ENCODE data around the gene BICD1. TPM values are rescaled to one million over a fixed set of nuclear protein-coding genes. Genes with fewer than 3 reads are reported as not detected.
"Not testable (repeated sequence)": the region's sequence is repeated elsewhere in the genome, so short reads cannot be mapped to it uniquely, and the experiment has no call there.

BICD1 gene
- polyA plus RNA-seq, 1 experiment, result 20.1 TPM

GRCh38 chr12:32183650-32184049, 77.0 kb downstream of the BICD1 start:
- no peak for DNase-seq (ENCODE audit: low read depth, low spot score)
- H3K27me3 ChIP-seq (ENCODE audit: control insufficient read depth, insufficient read depth, low read length), result no peaks in the 10 kb centered on the region
- ChIA-PET POLR2A (no interaction called here), CTCF (interaction anchor here (0.5 kb wide), 1 partner anchor 37 kb away, joined by 11 read pairs; no protein-coding TSS in a partner anchor)
- no peak overlapping the region for H3K27ac ChIP-seq (ENCODE audit: low read depth, low read length)
- H3K9me3 ChIP-seq (ENCODE audit: control insufficient read depth, insufficient read depth, low read length), result no peaks in the 10 kb centered on the region
- TF ChIP-seq CTCF (IDR thresholded peaks at IDR 0.05; ENCODE audit: low read depth, low read length), result no peak
- no peak overlapping the region for H3K4me3 ChIP-seq (ENCODE audit: low read depth, low read length)

GRCh38 chr12:32187127-32187526, 80.5 kb downstream of the BICD1 start:
- POLR2A ChIA-PET; H3K27ac ChIP-seq (ENCODE audit: low read depth, low read length); H3K4me3 ChIP-seq (ENCODE audit: low read depth, low read length); DNase-seq (ENCODE audit: low read depth, low spot score); CTCF ChIA-PET; H3K27me3 ChIP-seq (ENCODE audit: control insufficient read depth, insufficient read depth, low read length); H3K9me3 ChIP-seq (ENCODE audit: control insufficient read depth, insufficient read depth, low read length): not testable (repeated sequence)

GRCh38 chr12:32191445-32191844, 84.8 kb downstream of the BICD1 start:
- ChIA-PET CTCF (no interaction called here), POLR2A (no interaction called here)
- no peak for DNase-seq (ENCODE audit: low read depth, low spot score)
- Histone ChIP-seq H3K27ac (ENCODE audit: low read depth, low read length) (no peak overlapping the region), H3K27me3 (ENCODE audit: control insufficient read depth, insufficient read depth, low read length) (no peaks in the 10 kb centered on the region), H3K9me3 (ENCODE audit: control insufficient read depth, insufficient read depth, low read length) (peaks cover 5% of the 10 kb centered on the region; the same call in 1 of the 2 replicates), H3K4me3 (ENCODE audit: low read depth, low read length) (no peak overlapping the region)
- TF ChIP-seq CTCF (IDR thresholded peaks at IDR 0.05; ENCODE audit: low read depth, low read length), result no peak

- H3K27me3 ChIP-seq (ENCODE audit: control insufficient read depth, insufficient read depth, low read length), result no peaks in the 10 kb centered on the region
- CTCF ChIA-PET, result interaction anchor here (1.2 kb wide), 1 partner anchor 115 kb away, joined by 3 read pairs; no protein-coding TSS in a partner anchor
These were observed 89.9 kb downstream of the BICD1 start for GRCh38 chr12:32196250-32197198.

GRCh38 chr12:32197421-32197820, 90.8 kb downstream of the BICD1 start:
- POLR2A ChIA-PET, result no interaction called here
- Histone ChIP-seq H3K9me3 (ENCODE audit: control insufficient read depth, insufficient read depth, low read length) (peaks cover 5% of the 10 kb centered on the region; the same call in 1 of the 2 replicates), H3K27ac (ENCODE audit: low read depth, low read length) (no peak overlapping the region), H3K4me3 (ENCODE audit: low read depth, low read length) (no peak overlapping the region), H3K27me3 (ENCODE audit: control insufficient read depth, insufficient read depth, low read length) (no peaks in the 10 kb centered on the region)
- CTCF ChIA-PET, result interaction anchor here (1.2 kb wide), 1 partner anchor 114 kb away, joined by 3 read pairs; no protein-coding TSS in a partner anchor
- DNase-seq (ENCODE audit: low read depth, low spot score), result no peak
- TF ChIP-seq CTCF (IDR thresholded peaks at IDR 0.05; ENCODE audit: low read depth, low read length), result no peak

More at GRCh38 chr12:32196250-32197198, 89.9 kb downstream of the BICD1 start:
- POLR2A ChIA-PET, result no interaction called here
- no peak overlapping the region for H3K4me3 ChIP-seq (ENCODE audit: low read depth, low read length)
- DNase-seq (ENCODE audit: low read depth, low spot score), result no peak
- H3K27ac ChIP-seq (ENCODE audit: low read depth, low read length), result no peak overlapping the region
- TF ChIP-seq CTCF (IDR thresholded peaks at IDR 0.05; ENCODE audit: low read depth, low read length), result no peak
- peaks cover 5% of the 10 kb centered on the region; the same call in 1 of the 2 replicates for H3K9me3 ChIP-seq (ENCODE audit: control insufficient read depth, insufficient read depth, low read length)
